Stimulated activated CD4-positive, alpha-beta T cell treated with anti-CD3 and anti-CD28 coated beads, Interleukin-4, amount 100 ng/mL, for 1 hour (primary cell): ENCODE results near the gene KYNU.
A peak's percentile ranks its signal among the peaks of the same experiment; 100 is the strongest.
"Not testable (repeated sequence)": the region's sequence is repeated elsewhere in the genome, so short reads cannot be mapped to it uniquely, and the experiment has no call there.

Experiments
- DNase-seq: peaks from one replicate; pipeline ENCODE4 v3.0.0-alpha.2; 2020

Gene KYNU

DNA sequence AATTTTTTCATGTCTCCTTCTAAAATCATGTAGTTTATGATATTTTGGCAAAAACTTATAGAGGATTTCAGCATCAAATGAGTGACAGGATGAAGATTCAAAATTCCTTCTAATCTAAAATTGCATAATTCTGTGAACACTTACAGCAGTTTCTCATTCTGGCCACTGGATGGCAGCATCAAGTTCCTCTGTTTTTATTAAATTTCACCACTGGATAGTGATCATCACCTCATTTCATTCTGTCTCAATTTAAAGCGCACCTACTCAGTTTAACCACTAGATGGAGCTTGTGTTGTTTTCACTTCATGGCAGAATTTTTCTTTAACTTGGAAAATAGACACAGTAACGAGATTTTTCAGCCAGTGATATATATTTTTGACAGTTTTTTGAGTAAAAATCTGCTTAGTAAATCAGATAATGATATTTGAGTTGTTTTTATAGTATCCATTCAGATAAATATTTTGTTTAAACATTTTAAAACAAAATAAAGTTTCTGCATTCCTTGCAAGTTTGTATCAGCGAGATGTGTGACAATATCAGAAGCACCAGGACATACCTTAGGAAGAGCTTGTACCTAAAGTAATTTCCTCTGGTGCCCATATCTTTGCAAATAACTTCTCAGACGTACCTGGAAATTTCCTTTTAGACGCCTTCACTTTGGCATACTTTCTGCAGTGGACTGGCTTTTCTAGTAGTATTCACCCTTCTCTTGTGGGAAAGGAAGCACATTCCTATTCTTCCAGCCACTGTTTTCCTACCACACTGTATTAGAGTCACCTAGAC lies 157.0 kb downstream of the KYNU start:
- DNase-seq: peak; percentile 34

DNA sequence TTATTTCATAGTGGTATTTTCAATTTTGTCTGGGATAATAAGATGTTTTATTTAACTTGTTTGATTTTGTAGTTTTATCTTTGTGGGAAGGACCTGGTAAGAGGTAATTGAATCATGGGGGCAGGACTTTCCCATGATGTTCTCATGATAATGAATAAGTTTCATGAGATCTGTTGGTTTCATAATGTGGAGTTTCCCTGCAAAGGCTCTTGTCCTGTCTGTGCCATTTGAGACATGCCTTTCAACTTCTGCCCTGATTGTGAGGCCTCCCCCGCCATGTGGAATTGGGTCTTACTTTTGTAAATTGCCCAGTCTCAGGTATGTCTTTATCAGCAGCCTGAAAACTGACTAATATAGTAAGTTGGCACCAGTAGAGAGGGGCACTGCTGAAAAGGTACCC lies 174.0 kb downstream of the KYNU start:
- no peak for DNase-seq

DNA sequence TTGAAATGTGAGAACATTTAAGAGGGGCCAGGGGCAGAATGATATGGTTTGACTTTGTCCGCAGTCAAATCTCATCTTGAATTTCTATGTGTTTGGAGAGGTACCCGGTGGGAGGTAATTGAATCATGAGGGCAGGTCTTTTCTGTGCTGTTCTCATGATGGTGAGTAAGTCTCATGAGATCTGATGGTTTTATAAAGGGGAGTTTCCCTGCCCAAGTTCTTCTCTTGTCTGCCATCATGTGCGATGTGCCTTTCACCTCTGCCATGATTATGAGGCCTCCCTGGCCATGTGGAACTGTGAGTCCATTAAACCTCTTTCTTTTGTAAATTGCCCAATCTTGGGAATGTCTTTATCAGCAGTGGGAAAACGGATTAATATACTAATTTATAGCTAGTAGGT lies 176.0 kb downstream of the KYNU start:
- not testable (repeated sequence) for DNase-seq

DNA sequence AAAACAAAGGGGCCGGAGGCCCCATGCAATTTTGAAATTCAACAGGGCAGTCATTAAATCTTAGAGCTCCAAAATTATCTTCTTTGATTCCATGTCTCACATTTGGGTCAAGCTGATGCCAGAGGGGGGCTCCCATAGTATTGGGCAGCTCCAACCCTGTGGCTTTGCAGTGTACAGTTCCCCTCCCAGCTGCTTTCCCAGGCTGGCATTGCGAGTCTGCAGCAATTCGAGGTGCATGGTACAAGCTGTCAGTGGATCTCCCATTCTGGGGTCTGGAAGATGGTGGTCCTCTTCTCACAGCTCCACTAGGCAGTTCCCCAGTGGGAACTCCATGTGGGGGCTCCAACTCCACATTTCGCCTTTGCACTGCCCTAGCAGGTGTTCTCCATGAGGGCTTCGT lies 179.1 kb downstream of the KYNU start:
- no peak for DNase-seq

DNA sequence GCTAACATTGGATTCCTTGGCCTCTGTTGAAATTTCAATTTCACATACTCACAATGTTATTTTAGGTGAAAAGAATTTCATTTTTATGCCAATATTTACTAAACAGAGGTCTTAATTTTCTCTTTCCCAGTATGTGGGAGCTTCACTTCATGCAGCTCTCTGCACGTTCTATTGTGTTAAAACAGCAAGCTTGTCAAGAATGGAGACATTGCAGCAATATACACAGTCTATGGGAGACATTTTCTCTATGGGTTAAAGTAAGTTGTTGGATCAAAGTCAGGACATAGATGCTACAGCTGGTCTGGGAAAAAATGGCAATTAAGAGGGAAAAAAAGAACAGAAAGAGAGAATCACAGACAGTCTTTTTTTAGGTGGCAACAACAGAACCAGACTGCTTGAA lies 181.4 kb downstream of the KYNU start:
- no peak for DNase-seq

DNA sequence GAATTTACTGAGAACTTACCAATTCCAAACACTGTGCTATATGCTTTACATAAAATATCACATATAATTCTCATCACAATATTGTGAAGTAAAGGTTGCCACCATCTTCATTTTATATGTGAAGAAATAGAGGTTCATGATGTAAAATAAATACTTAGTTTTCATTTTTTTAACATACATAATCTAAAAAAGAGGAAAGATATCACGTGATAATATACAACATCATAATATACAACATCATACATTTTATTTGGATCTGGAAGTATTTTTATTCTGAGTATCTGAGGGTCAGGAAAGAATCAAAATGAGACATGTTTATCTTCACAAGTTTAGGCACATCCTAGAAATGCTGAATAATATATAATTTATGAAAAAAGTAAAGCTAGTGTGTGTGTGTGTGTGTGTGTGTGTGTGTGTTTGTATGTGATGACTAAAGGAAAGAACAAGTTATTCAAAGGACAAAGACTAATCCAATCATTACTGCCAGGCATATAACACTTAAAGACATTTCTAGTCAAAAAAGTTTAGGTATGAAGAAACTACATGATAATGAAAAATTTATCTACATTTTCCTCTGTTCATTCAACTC lies 186.2 kb downstream of the KYNU start:
- no peak for DNase-seq

DNA sequence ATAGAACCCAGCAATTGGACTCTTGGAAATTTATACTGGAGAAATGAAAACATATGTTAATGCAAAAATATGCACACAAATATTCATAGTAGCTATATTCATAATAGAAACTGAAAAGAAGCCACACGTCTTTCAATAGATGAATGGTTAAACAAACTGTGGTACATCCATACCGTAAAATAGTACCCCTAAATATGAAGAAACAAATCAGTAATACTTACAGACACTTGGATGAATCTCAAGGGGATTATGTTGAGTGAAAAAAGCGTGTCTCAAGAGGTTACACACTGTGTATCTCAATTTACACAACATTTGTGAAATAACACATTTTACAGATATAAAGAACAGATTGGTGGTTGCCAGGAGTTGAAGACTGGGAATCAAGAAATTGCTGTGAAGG lies 190.6 kb downstream of the KYNU start:
- DNase-seq: no peak

DNA sequence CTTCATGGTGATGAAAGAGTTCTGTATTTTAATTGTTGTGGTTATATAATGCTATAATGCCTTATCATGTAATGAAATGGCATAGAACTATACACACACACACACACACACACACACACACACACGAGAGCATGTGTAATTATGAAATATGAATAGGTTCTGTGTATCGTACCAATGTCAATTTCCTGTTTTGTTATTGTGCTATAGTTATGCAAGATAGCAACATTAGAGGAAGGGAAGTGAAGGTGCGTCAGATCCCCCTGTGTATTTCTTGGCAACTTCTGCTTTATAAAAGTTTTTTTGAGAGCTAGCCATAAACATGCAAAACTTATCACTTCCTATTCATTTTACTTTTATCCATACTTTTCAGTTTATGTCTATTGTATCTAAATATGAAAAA lies 191.0 kb downstream of the KYNU start:
- no peak for DNase-seq

DNA sequence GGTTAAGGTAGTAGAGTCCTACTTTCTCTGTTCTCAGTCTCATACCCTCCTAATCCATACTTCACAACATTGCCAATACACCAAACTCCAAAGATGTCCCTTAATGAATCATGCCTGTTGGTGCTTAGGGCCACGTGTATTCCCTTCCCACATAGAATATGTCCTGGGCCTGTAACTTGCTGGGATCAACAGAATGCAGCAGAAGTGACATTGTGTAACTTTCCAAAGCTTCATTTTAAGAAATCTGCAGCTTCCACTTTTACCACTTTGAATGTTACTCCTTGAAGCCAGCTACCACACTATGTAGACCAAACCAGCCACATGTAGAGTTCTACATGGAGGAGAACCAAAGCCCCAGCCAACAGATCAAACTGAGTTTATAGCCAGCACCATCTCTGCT lies 193.2 kb downstream of the KYNU start:
- DNase-seq: no peak

DNA sequence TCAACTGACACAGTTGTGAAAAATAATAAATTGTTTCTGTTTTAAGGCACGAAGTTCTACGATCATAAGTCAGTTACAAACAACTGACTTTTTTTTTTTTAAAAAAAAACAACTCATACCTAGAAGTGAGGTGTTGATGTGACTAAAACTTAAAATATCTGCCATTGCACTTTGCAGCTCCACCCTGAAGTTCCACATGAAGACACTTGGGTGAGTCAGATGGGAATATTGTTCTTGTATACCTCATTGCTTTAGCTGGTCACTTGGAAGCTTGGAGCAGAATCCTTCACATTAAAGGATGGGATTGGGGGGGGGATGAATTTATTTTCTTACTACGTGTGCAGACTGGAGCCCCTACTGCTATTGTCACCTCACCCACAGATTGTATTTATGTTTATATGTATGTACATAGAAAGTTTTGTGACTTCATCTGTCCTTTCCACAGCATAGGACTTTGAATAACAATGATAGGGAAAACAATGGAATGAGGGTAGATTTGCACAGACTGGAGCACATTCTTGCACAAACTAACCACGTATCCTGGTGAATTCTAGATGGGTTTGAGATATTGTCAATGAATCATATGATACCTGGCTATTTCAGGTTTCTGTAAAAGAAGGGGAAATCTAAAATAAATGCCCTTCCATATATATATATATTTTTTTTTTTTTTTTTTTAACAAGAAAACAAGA lies 193.9 kb downstream of the KYNU start:
- no peak for DNase-seq

DNA sequence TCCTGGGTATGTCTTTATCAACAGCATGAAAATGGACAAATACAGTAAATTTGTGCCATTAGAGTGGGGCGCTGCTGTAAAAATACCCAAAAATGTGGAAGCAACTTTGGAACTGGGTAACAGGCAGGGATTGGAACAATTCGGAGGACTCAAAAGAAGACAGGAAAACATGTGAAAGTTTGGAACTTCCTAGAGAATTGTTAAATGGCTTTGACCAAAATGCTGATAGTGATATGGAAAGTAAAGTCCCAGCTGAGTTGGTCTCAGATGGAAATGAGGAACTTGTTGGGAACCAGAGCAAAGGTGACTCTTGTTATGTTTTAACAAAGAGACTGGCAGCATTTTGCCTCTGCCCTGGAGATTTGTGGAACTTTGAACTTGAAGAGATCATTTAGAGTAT lies 197.4 kb downstream of the KYNU start:
- DNase-seq: not testable (repeated sequence)

DNA sequence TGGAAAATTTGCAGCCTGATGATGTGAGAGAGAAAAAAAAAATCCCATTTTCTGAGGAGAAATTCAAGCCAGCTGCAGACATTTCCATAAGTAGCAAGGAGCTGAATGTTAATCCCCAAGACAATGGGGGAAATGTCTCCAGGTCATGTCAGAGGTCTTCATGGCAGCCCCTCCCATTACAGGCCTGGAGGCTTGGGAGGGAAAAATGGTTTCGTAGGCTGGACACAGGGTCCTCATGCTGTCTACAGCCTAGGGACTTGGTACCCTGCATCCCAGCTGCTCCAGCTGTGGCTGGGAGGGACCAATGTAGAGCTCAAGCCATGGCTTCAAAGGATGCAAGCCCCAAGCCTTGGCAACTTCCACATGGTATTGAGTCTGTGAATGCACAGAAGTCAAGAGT lies 198.2 kb downstream of the KYNU start:
- DNase-seq: no peak

DNA sequence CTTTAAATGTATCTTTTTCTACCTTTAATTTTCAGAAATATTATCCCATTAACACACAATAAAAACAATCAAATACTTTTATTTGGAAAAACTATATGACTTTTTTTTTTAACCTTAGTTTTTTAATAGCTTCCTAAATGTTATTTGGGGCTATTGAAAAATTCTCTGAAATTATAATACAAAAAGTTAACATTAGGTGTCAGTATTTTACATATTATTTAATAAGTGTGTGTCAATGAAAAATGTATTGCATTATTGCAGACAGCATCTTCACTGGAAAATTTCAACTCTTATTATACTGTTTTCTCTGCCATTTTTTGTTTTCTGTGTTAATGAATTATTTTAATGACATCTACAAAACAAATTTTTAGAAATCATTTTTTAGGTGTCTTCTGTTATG lies 200.6 kb downstream of the KYNU start:
- no peak for DNase-seq

DNA sequence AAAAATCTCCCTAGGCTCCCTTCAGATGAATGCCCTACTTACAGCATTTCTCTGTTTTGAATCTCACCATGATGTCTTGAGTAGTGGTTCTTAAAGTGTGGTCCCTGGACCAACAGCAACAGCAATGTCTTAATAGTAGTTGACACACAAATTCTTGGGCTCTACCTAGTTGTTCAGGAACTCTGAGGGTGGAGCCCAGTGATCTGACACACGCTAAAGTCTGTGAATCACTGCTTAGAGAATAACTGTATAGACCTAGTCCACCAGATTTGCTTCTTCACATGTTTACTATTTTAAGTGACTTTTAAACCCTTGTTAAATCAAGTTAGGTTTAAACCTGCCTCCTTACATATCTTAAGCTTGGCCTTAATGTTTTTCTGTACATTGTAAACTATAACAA lies 204.2 kb downstream of the KYNU start:
- no peak for DNase-seq

DNA sequence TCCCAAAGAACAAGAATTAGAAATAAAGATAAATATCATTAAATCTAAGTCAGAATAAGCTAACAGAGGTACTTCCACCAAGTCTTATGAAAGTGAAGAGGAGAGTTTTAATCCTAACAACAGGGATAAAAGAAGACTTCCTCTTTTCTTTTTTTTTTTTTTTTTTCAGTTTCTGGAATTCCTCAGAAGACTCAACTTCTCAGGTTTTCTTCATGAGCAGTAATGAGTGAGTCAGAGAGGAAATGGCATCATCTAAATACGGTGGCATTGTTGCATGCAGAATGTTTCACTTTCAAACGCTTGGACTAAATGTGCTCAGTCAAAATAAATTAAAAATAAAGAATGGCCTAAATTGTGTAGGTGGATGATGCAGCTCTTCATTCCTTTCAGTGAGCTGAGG lies 206.2 kb downstream of the KYNU start:
- no peak for DNase-seq

DNA sequence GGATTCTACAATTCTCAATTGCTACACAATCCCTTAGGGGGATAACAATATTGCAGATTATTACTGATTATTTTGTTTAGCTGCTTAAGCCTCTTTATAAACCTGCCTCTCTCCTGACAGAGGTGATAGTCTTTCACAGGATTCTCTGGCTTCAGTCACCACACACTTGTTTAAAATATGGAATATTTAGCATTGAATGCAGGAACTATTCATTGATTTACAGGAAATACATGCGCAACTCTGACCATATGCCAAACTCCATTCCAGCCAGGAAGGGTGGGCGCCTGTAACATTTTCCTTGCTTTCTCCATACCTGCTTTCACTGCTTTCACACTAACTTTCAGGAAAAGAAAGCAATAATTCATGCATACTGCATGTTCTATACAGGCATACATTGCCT lies 207.0 kb downstream of the KYNU start:
- DNase-seq: no peak

DNA sequence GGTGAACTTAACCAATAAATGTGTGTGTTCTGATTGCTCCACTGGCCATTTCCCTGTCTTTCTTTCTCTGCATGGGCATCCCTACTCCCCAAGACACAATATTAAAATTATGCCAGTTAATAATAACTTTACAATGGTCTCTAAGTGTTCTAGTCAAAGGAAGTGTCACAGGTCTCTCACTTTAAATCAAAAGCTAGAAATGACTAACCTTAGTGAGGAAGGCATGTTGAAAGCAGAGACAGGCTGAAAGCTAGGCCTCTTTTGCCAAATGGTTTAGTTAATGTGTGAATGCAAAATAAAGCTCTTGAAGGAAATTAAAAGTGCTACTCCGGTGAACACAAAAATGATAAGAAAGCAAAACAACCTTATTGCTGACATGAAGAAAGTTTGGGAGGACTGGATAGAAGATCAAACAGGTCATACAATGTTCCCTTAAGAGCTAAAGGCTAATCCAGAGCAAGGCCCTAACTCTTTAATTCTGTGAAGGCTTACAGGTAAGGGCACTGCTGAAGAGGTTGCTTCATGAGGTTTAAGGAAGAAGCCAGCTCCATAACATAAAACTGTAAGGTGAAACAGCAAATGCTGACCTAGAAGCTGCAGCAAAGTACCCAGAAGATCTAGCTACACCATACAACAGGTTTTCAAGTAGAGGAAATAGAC lies 207.8 kb downstream of the KYNU start:
- no peak for DNase-seq

DNA sequence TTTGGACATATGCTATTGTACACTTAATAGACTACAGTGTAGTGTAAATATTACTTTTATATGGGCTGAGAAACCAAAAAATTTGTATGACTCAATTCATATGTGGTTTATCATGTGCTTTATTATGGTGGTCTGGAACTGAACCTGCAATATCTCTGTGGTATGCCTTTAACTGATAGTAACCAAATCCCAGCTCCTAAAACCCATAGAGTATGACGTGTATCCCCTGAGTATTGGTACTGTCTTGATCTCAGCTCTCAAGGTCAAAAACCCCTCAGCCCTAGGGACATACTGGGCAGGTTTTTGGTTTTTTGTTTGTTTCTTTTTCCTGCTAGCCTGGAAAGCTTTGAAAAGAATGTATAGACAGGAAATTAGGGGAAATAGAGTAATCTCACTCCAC lies 209.6 kb downstream of the KYNU start:
- no peak for DNase-seq

DNA sequence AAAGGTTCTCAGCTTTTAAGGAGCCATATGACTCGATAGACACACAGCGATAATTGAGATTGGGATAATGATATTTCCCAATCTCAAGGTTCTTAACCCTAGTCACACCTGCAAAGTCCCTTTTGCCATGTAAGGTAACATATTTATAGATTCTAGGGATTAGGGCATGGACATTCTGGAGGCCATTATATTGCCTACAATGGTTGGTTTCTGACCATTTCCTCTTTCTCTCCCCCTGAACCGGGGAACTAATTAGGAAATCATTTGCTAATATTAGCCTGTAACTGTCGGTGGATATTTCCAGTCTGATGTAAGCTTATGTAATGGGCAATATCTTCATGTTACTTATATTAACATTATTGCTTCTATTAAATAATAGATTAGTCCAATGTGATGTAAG lies 210.9 kb downstream of the KYNU start:
- DNase-seq: no peak

DNA sequence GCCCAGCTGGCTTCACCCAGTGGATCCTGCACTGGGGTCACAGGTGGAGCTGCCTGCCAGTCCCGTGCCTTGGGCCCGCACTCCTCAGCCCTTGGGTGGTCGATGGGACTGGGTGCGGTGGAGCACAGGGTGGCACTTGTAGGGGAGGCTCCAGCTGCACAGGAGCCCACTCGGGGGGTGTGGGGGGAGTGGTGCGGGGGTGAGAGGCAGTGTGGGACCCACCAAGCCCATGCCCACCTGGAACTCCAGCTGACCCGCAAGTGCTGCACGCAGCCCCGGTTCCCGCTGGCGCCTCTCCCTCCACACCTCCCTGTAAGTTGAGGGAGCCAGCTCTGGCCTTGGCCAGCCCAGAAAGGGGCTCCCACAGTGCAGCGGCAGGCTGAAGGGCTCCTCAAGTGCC lies 212.1 kb downstream of the KYNU start:
- not testable (repeated sequence) for DNase-seq
